Fibroblast of lung (primary cell): ENCODE results near the gene SNX30. TPM values are rescaled to one million over a fixed set of nuclear protein-coding genes. Genes with fewer than 3 reads are reported as not detected.

Source experiments
- DNase-seq, 2 donors: peaks; one replicate each; pipeline versions ENCODE4 v3.0.0 to v3.0.0-alpha.2; 2010; ENCODE audit warnings: low read depth in 2 of 2
- H2AFZ ChIP-seq: 2 replicates; pipeline ENCODE4 v1.5.1; 2012; ENCODE audit warnings: low read length, control low read depth, inconsistent platforms
- H3K27ac ChIP-seq: 2 replicates; pipeline ENCODE4 v1.5.1; 2011; ENCODE audit warnings: low read length, control low read depth; ENCODE audit not compliant: insufficient read depth
- H3K27me3 ChIP-seq: 2 replicates; pipeline ENCODE4 v1.5.1; 2011; ENCODE audit warnings: mild to moderate bottlenecking, low read length; ENCODE audit not compliant: control insufficient read depth, insufficient read depth
- H3K36me3 ChIP-seq: 2 replicates; pipeline ENCODE4 v1.5.1; 2011; ENCODE audit warnings: low read length; ENCODE audit not compliant: control insufficient read depth, insufficient read depth
- H3K4me1 ChIP-seq: 2 replicates; pipeline ENCODE4 v1.5.1; 2011; ENCODE audit warnings: low read length; ENCODE audit not compliant: control insufficient read depth, insufficient read depth; ENCODE audit errors: extremely low read depth
- H3K4me2 ChIP-seq: 2 replicates; pipeline ENCODE4 v1.5.1; 2011; ENCODE audit warnings: low read length, control low read depth; ENCODE audit not compliant: insufficient read depth; ENCODE audit errors: extremely low read depth
- H3K4me3 ChIP-seq, 4 experiments: fragments of 200-600 bp in 1 of 4; sonication (generic) in 1 of 4; replicated peaks in 1 of 4; 2 replicates each; pipeline ENCODE4 v1.5.1; 2011 to 2016; ENCODE audit warnings: low read length in 4 of 4, low read depth in 3 of 4, mild to moderate bottlenecking in 3 of 4, control low read depth in 2 of 4, inconsistent platforms in 1 of 4, mixed read lengths in 1 of 4; ENCODE audit not compliant: insufficient read depth in 1 of 4; ENCODE audit errors: control extremely low read depth in 1 of 4
- H3K79me2 ChIP-seq: 2 replicates; pipeline ENCODE4 v1.5.1; 2012; ENCODE audit warnings: mild to moderate bottlenecking, low read length, inconsistent platforms; ENCODE audit not compliant: control insufficient read depth, insufficient read depth
- H3K9ac ChIP-seq: 2 replicates; pipeline ENCODE4 v1.5.1; 2011; ENCODE audit warnings: mild to moderate bottlenecking, low read length, control low read depth; ENCODE audit not compliant: insufficient read depth
- H3K9me3 ChIP-seq: 2 replicates; pipeline ENCODE4 v1.5.1; 2012; ENCODE audit warnings: low read depth, low read length; ENCODE audit not compliant: control insufficient read depth, insufficient read depth
- H4K20me1 ChIP-seq: 2 replicates; pipeline ENCODE4 v1.5.1; 2011; ENCODE audit warnings: low read length; ENCODE audit not compliant: control insufficient read depth, insufficient read depth; ENCODE audit errors: extremely low read depth
- EZH2 ChIP-seq: IDR thresholded peaks from 2 replicates; pipeline ENCODE4 v1.5.1; 2012; ENCODE audit warnings: low read length, control low read depth, mild to moderate bottlenecking; ENCODE audit errors: missing control alignments
- polyA plus RNA-seq, 2 donors: library from polyadenylated mRNA; depleted of rRNA in 1 of 2; stranded (reverse) in 1 of 2; unstranded in 1 of 2; fragments of >200 nt; gene quantifications; 2 replicates each; pipeline ENCODE4 v1.2.1, GENCODE V29; 2011 to 2012; ENCODE audit warnings: missing spikeins in 1 of 2
- total RNA-seq: library from RNA; depleted of rRNA; stranded (reverse); fragments of >200 nt; gene quantifications from 2 replicates; pipeline ENCODE4 v1.2.1, GENCODE V29; 2014
- TF ChIP-seq, protein P1 (sequence below), 2 donors: IDR thresholded peaks in 1 of 2; conservative IDR thresholded peaks in 1 of 2; 1 replicate in 1 of 2; 2 replicates in 1 of 2; pipeline ENCODE4 v1.5.1; 2011 to 2012; ENCODE audit warnings: low read length in 2 of 2, control low read depth in 1 of 2, inconsistent platforms in 1 of 2, low read depth in 1 of 2, mild to moderate bottlenecking in 1 of 2

SNX30 gene
- total and polyA plus RNA-seq, 2 donors (not counting 1 experiment from before 2014, with no cell fraction given) = 7.9 to 20.6 TPM

DNA sequence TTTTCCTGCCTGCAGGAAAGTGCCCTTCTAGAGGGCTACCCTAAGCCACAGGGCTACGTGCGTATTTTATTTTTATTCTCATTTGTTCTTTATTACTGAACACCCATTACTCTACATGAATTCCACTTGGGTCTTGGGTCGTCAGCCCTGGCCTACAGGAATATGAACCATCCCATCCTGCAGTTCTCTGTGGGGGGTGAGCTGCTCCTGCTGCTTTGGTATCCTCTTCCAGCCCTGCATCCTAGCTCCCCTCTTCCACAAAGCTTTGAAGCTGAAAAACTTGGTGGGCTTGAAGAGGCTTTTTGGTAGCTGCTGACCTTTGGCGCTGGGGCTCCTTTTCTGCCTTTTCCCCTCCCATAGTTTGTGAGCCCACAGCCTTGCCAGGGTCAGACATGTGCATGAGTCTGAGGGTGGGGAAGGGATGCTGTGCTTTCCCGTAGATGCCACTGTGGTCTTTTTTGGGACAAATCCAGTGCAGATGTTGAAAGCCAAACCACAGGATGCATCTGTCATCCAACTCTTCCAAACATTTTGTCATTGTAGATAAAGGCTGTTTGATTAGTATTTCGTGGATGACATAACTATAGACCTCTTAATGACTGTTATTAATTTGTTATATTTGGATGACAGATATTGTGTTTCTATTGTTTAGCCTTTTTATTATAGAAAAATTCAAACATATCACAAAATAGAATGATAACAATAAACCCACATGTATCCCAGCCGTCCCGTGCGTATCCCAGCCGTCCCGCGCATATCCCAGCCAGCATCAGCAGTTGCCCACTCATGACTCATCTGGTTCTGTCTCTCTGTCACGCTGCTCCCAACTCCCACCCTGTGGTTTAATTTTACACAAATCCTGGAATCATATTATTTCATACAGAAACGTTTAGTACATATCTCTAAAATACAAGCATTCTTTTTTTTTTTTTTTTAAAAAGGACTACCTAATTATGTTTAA is 96.2 kb downstream of the SNX30 start:
- Histone ChIP-seq H2AFZ (no peak overlapping the region), H3K27ac (no peak overlapping the region), H3K27me3 (no peaks in the 10 kb centered on the region), H3K79me2 (no peaks in the 10 kb centered on the region), H3K9me3 (no peaks in the 10 kb centered on the region), H3K36me3 (no peaks in the 10 kb centered on the region), H3K4me2 (no peak overlapping the region), H4K20me1 (no peaks in the 10 kb centered on the region), H3K4me1 (peaks cover 3% of the 10 kb centered on the region), H3K9ac (no peak overlapping the region), H3K4me3 (no peak overlapping the region)
- TF ChIP-seq, protein P1, sequence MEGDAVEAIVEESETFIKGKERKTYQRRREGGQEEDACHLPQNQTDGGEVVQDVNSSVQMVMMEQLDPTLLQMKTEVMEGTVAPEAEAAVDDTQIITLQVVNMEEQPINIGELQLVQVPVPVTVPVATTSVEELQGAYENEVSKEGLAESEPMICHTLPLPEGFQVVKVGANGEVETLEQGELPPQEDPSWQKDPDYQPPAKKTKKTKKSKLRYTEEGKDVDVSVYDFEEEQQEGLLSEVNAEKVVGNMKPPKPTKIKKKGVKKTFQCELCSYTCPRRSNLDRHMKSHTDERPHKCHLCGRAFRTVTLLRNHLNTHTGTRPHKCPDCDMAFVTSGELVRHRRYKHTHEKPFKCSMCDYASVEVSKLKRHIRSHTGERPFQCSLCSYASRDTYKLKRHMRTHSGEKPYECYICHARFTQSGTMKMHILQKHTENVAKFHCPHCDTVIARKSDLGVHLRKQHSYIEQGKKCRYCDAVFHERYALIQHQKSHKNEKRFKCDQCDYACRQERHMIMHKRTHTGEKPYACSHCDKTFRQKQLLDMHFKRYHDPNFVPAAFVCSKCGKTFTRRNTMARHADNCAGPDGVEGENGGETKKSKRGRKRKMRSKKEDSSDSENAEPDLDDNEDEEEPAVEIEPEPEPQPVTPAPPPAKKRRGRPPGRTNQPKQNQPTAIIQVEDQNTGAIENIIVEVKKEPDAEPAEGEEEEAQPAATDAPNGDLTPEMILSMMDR (conservative IDR thresholded peaks at IDR 0.05 in 1 of 2, IDR thresholded peaks at IDR 0.05 in 1 of 2; ENCODE audit: low read depth in 1 of 2, low read length in 2 of 2) = no peak
- no peak for TF ChIP-seq EZH2
- DNase-seq = peak; percentile 76 to 79

DNA sequence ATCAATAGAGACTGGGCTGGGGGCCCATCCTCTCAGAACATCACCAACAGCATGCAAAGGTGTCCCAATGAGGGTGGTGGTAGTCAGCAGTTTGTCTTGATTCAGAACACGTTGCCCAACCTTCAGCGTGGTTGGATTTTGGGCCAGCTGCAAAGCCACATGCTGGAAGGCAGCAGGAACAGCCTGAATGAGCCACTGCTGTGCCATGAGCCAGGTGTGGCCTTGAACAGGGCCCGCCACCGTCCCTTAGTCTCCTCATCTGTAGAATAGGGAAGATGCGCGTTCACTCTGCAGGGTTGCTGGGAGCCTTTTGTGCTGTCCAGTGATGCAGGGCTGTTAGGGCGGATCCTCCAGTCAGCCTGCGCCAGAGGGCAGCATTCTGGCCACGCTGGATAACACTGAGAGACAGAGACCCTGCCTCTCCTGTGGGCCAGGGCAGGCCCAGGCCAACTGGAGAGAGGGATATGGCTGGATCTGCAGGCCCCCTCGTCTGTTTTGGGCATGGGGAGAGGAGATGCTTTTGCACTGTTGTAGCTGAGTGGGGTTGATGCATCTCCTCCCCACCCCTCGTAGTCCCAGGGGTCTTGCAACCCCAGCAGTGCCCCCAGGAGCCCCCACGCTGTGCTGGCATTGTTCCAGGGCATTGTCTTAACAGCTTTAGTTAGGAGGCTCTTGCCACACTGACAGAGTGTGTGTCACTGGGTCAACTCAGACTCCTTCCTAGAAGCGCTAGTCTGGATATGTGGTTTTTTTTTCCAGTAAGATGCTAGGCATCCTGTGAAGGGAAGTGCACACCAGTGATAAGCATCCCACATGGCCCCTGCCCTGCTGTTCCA is 98.0 kb downstream of the SNX30 start:
- Histone ChIP-seq H3K27me3 (no peaks in the 10 kb centered on the region), H4K20me1 (no peaks in the 10 kb centered on the region), H3K4me2 (no peak overlapping the region), H3K27ac (no peak overlapping the region), H3K9ac (no peak overlapping the region), H3K4me1 (peaks cover 3% of the 10 kb centered on the region), H3K4me3 (no peak overlapping the region), H3K9me3 (no peaks in the 10 kb centered on the region), H3K79me2 (no peaks in the 10 kb centered on the region), H2AFZ (no peak overlapping the region), H3K36me3 (no peaks in the 10 kb centered on the region)
- peak in 1 of 2 donors; percentile 37 for DNase-seq
- no peak for TF ChIP-seq EZH2
- TF ChIP-seq, protein P1 (conservative IDR thresholded peaks at IDR 0.05 in 1 of 2, IDR thresholded peaks at IDR 0.05 in 1 of 2; ENCODE audit: low read depth in 1 of 2, low read length in 2 of 2) = no peak

- no peaks in the 10 kb centered on the region for H3K27me3 ChIP-seq
- no peaks in the 10 kb centered on the region for H3K9me3 ChIP-seq
- H4K20me1 ChIP-seq = no peaks in the 10 kb centered on the region
- no peak overlapping the region for H3K4me2 ChIP-seq
- H3K4me1 ChIP-seq = peaks cover 3% of the 10 kb centered on the region
- H2AFZ ChIP-seq = no peak overlapping the region
- TF ChIP-seq EZH2 = no peak
- TF ChIP-seq, protein P1 (conservative IDR thresholded peaks at IDR 0.05 in 1 of 2, IDR thresholded peaks at IDR 0.05 in 1 of 2; ENCODE audit: low read depth in 1 of 2, low read length in 2 of 2) = no peak
- H3K79me2 ChIP-seq = no peaks in the 10 kb centered on the region
- no peak overlapping the region for H3K4me3 ChIP-seq
- no peak overlapping the region for H3K9ac ChIP-seq
- H3K36me3 ChIP-seq = no peaks in the 10 kb centered on the region
- no peak overlapping the region for H3K27ac ChIP-seq
- DNase-seq = no peak
Observed at GRCh38 chr9:112849363-112849922, 98.9 kb downstream of the SNX30 start.
